ENCODE data around the gene CALML6.
"Not testable (repeated sequence)": the region's sequence is repeated elsewhere in the genome, so short reads cannot be mapped to it uniquely, and the experiment has no call there.

CALML6 gene

DNA sequence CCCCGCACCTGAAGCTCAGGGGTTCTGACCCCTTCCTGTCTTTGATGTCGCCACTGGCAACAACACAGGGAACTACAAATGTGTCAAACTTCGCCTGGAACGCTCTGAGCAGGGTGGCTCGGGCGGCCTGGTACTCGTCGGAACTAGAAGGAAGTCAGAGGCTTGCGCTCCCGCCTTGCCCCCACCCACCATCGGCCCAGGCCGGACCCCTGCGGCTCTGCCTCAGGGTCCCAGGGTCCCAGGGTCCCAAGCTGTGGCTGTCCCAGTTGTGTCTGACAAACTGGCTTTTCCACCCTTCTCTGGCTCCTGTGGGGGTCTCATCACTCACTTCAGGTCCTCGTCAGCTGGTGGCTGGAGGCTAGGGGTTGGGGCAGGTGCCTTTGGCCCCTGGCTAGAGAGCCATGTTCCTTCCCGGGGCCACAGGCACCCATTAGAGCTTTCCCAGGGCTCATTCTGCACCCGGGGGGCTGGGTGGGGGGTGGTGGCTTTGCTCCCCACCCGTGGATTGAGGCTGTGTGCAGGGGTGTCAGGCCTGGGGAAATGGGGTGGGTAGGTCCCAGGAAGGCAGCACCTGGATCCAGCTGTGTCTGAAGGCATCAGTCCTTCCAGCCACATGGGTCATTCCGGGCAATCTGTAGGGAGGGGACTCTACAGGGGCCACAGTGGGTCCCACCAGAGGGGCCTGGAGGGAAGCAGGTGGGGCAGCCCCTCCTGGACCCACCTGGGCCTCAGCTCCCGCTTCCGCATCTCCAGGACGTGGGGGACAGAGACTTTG lies 12.0 kb downstream of the CALML6 start:
- DNase-seq: no peak

DNA sequence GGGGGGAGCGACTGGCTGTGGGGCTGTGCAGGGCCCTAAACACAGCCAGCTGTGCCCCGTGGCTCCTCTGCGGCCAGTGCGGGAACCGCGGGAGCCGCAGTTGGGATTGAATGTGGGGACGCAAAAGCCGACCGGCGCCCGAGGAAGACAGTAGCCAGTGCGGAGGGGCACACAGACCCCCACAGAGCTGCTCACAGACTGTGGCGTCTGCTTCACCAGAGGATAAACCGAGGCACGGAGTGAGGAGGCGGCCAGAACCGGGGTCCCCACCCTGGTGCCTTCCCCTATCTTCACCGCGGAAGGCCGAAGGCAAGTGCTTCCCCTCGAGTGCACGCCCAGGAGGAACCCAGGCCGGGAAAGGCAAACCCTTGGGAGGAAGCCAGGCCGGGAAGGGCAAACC lies 12.7 kb downstream of the CALML6 start:
- no peak for DNase-seq

DNA sequence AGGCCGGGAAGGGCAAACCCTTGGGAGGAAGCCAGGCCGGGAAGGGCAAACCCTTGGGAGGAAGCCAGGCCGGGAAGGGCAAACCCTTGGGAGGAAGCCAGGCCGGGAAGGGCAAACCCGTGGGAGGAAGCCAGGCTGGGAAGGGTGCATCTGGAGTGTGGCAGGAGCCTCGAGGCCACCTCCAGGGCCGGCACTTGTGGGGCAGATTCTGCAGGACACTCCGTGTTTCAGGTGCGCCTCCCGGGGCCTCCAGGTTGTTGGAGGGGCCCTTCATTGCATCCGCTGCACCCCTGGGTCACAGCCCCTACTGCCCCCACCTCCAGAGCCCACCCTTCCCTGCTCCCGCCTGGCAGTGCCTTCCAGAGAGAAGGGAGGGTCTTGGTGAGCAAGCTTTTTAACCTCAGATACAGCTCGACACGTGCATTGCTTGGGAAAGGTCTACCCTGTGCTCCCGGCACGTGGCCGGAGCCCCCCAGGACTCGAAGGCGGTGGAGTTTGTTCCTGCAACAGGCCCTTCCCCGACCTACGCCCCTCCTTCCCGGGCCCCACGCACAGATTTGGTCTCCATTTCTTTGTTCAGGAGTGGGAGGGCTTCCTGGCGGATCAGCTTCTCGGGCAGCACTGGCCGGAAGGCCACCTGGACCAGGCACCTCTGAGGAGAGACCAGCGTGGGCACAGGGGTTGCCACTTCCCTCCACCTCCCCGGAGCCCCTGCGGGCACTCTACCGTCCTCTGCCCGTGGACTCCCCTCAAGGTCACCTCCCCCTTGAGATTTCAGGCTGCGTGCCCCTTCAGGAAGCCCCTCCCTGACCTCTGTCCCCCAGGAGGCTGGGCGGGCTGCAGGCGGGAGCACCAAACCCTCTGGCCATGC lies 13.4 kb downstream of the CALML6 start:
- DNase-seq: no peak

- no peak for DNase-seq
These were observed 14.1 kb downstream of the CALML6 start for GRCh38 chr1:1929102-1929638.

- DNase-seq: no peak
These were observed 14.8 kb downstream of the CALML6 start for GRCh38 chr1:1929639-1930545.

- not testable (repeated sequence) for DNase-seq
These were observed 19.8 kb downstream of the CALML6 start for GRCh38 chr1:1934848-1935247.

DNA sequence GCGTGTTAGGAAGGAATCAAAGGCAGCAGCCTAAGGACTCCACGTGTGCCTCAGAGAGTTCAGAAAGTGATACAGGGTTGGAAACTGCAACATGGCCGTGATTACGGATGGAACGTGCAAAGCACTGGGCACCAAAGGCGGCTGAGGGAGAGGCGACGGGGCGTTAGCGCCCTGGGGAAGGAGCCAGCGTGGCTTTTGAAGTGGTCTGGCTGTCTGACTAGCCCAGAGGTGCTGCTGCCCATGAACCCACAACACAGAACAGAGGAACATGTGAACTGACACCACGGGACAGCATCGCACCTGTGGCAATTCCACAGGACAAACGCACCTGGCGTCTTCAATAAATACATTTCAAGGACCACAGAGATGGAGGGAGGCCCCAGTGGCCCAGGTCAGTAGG lies 22.0 kb downstream of the CALML6 start:
- DNase-seq: no peak

- DNase-seq: no peak
These were observed 22.7 kb downstream of the CALML6 start for GRCh38 chr1:1937549-1938275.

- DNase-seq: no peak
These were observed 23.2 kb downstream of the CALML6 start for GRCh38 chr1:1938276-1938573.

DNA sequence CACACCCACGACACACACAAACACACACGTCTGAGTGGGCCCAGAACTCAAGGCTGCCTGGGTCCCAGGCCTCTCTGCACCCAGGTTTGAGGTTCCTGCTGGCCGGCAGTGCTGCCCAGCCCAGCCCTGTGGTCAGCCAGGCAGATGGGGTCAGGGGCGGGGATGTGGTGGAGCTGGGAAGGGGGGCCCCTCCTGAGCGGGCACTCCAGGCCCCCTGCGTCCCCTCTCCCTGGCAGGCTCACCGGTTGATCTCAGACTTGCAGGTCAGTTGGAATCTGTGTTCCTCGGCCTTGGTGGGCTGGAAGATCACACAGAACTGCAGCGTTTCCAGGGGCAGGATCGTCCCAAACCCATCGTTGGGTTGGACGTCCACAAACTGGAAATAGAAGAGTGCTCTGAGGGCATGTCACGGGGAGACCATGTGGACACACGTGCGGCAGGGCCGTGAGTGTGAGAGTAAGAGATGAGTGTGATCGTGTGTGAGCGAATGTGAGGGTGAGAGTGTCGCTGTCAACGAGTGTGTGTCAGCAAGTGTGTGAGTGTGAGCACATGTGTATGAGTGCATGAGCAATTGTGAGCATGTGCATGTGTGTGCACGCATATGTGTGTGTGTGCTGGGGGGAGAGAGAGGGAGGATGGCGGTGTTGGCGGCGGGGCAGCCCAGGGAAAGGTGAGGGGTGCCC lies 23.7 kb downstream of the CALML6 start:
- DNase-seq: no peak

DNA sequence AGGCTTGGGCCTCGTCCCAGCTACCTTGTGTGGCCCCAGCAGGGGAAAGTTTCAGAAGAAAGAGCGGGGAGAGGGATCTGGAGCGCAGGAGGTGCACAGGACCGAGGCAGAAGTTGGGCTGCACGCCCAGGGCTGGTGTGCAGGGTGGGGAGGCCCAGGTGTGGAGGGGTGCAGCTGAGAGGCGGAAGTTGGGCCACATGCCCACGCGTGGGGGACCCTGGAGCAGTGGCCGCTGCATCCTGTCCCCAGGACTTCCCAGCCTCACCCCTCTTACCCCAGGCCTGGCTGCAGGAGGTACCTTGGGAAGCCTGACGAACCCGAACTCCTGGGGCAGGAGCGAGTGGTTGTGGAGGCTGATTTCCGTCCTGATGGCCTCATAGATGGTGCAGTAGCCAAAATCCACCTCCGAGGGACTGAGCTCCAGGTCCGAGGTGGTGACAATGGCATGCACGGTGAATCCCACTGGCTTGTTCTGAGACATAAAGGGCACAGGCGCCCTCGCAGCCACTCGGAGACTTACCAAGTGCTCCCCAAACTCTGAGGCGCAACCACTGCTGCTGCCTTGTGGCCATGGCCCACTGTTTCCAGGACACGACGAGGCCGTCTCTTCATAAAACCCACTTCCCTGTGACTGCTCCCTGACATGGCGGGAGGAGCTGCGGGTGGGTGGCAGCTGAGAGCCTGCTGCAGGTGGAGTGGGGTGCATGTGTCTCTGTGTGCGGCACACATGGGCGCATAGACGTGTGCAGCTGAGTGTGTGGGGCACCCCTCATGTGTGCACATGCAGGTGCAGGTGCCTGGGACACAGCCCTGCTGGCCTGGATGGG lies 24.4 kb downstream of the CALML6 start:
- DNase-seq: no peak

GRCh38 chr1:1940123-1940425 lies 25.0 kb downstream of the CALML6 start:
- no peak for DNase-seq

DNA sequence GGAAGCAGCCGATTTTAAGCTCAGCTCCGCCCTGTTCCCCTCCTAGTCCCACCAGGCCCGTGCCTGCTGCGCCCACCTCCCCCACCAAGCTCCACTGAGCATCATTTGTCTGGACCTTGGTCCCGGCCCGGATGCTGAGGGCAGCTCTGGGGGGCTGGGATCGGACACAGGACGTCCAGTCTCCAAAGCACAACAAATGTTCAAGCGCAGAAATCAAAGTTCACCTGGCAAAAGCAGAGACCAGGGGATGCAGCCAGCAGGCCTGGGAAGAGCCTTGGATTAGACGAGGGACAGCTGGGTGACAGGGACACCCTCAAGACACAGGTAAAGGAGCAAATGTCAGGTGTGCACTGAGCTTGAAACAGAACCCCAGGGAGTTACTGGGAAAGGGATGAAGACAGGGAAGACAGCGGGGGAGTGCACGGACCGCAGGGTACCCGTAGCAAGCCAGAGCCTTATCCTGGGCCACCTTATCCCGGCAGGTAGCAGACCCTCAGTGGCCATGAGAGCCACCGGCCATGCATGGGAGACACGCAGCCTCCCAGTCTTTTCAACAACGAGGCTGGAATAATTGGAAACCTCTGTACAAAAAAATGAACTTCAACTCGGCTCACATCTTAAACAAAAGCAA lies 26.3 kb downstream of the CALML6 start:
- no peak for DNase-seq

DNA sequence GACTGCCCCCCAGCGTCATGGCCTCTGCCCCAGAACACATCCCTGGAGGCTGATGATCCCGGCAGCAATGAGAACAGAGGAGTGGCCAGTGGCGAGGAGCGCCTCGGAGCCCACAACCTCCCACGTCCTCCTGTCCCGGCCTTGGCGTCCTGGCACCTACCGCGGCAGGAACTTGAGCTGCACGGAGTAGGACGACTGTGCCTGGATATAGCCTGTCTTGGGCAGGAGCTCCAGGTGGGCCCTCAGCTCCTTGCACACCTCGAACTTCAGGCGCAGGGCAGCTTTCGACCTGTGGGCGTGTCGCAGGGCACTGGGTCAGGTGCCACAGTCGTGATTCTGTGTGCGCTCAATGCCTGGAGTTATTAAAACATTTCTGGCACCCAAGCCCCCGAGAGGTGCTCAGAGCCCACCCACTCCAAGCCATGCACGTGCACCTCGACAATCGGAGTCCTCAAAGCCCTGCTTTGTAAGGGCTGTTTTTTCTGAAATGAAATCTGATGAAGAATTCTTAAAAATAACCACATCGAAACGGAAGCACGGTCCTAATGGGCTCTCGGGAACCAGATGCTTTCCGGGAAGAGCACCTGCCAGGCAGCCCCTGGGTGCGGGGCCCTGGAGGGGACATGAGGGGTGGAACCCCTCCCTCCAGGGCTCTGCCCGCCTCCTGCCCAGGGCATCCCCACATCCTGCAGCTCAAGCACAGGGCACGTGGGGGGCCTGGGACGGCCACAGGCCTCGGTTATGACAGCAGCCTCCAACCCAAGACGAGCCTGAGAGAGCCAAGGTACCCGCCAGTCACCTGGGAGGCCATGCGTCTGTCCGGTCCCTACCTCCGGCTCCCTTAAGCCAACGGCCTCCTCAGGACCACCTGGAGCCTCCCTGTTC lies 27.1 kb downstream of the CALML6 start:
- no peak for DNase-seq

DNA sequence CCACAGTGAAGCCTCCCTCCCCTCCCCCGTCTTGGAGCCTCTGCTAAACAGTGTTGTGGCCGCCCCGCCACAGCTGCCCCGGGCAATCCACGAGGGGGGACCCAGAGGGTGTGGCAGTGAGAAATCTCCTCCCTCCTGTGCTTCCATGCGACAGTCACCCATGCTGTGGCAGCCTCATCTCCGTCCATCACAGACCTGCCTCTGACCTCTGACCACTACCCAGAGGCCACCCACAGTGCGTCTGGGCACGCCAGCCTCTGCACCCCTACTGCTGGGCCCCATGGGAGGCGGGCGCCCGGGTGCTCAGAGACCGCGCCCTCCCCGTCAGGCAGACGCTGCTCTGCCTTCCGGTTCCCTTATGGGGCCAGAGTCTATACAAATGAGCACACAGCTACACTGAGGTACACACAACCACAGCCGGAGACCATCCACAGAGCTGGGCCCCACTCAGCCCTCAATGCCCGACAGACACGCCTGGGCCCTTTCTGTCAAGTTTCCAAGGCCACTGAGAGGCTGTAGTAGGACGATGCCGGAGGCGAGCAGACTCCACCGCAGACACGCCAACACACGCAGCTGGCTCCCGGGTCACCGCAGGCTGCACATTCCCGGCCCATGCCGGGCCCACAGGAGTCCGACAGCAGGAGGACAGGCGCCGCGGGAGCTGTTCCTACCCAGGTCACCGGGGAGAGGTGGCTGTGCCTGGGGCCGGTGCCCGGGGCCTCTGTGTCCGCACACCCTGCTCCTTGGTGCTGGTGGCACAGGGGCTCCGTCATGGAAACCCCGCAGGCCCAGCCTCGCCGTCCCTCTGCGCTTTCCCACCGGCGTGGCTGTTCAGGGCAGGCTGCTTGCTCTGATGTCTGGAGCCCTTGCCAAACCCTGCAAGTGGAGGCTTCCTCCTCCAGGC lies 27.9 kb downstream of the CALML6 start:
- no peak for DNase-seq

- DNase-seq: no peak
These were observed 28.9 kb downstream of the CALML6 start for GRCh38 chr1:1943834-1944570.

- no peak for DNase-seq
These were observed 30.8 kb downstream of the CALML6 start for GRCh38 chr1:1945782-1946393.

Measured in hippocampal formation (tissue), 2 donors.